KMS-11 (cell line): ENCODE measurements around the gene RPS17.
"Not testable (repeated sequence)": the region's sequence is repeated elsewhere in the genome, so short reads cannot be mapped to it uniquely, and the experiment has no call there.

Source experiments
- H2AFZ ChIP-seq: fragments of 200-600 bp; sonication (generic); 2 replicates; pipeline ENCODE4 v1.6.1; 2016; ENCODE audit warnings: antibody characterized with exemption, mixed run types, low read depth
- H3K27ac ChIP-seq: fragments of 200-600 bp; sonication (generic); 2 replicates; pipeline ENCODE4 v1.6.1; 2016; ENCODE audit warnings: mild to moderate bottlenecking, mixed run types
- H3K27me3 ChIP-seq: fragments of 200-600 bp; sonication (generic); 2 replicates; pipeline ENCODE4 v1.6.1; 2017; ENCODE audit warnings: mild to moderate bottlenecking, low read depth, mixed run types, moderate library complexity; ENCODE audit not compliant: insufficient read depth
- H3K36me3 ChIP-seq: fragments of 200-600 bp; sonication (generic); 2 replicates; pipeline ENCODE4 v1.6.1; 2017; ENCODE audit warnings: mild to moderate bottlenecking, mixed run types; ENCODE audit not compliant: insufficient read depth
- H3K4me1 ChIP-seq: fragments of 200-600 bp; sonication (generic); 2 replicates; pipeline ENCODE4 v1.6.1; 2016; ENCODE audit warnings: mild to moderate bottlenecking, low read depth, mixed run types; ENCODE audit not compliant: poor library complexity, severe bottlenecking
- H3K4me2 ChIP-seq: fragments of 200-600 bp; sonication (generic); 2 replicates; pipeline ENCODE4 v1.7.0; 2016; ENCODE audit warnings: mild to moderate bottlenecking, mixed run types
- H3K4me3 ChIP-seq: fragments of 200-600 bp; sonication (generic); IDR thresholded peaks from 2 replicates; pipeline ENCODE4 v1.6.1; 2017; ENCODE audit warnings: low read depth, low read length, mixed read lengths; ENCODE audit not compliant: insufficient read depth
- H3K79me2 ChIP-seq: fragments of 200-600 bp; sonication (generic); 2 replicates; pipeline ENCODE4 v1.6.1; 2016; ENCODE audit warnings: low read depth, mixed run types; ENCODE audit not compliant: insufficient read depth
- H3K9ac ChIP-seq: fragments of 200-600 bp; sonication (generic); 2 replicates; pipeline ENCODE4 v1.6.1; 2016; ENCODE audit warnings: mild to moderate bottlenecking, mixed run types
- H4K20me1 ChIP-seq: fragments of 200-600 bp; sonication (generic); 2 replicates; pipeline ENCODE4 v1.6.1; 2016; ENCODE audit warnings: mild to moderate bottlenecking, mixed run types; ENCODE audit not compliant: insufficient read depth
- CTCF ChIP-seq: fragments of 200-600 bp; sonication (generic); conservative IDR thresholded peaks from 2 replicates; pipeline ENCODE4 v1.6.1; 2017; ENCODE audit warnings: low read depth, mild to moderate bottlenecking, antibody characterized with exemption, low read length, moderate library complexity, mixed read lengths

RPS17 gene

GRCh38 chr15:82530606-82531379 lies 9.5 kb downstream of the RPS17 start:
- Histone ChIP-seq H4K20me1 (no peaks in the 10 kb centered on the region), H2AFZ (peak overlapping the region; percentile 73; the same call in 1 of the 2 replicates), H3K4me2 (peak overlapping the region; percentile 31; the same call in 1 of the 2 replicates), H3K79me2 (no peaks in the 10 kb centered on the region), H3K9ac (no peak overlapping the region), H3K36me3 (no peaks in the 10 kb centered on the region), H3K4me3 (no peak overlapping the region), H3K27me3 (no peaks in the 10 kb centered on the region), H3K27ac (peak overlapping the region; percentile 3; the same call in 1 of the 2 replicates), H3K4me1 (peaks cover 7% of the 10 kb centered on the region)
- TF ChIP-seq CTCF = peak; percentile 93

GRCh38 chr15:82530006-82530405 lies 10.3 kb downstream of the RPS17 start:
- Histone ChIP-seq H3K27me3 (no peaks in the 10 kb centered on the region), H3K79me2 (no peaks in the 10 kb centered on the region), H4K20me1 (no peaks in the 10 kb centered on the region), H3K27ac (no peak overlapping the region), H3K4me1 (peaks cover 7% of the 10 kb centered on the region), H3K36me3 (no peaks in the 10 kb centered on the region), H2AFZ (no peak overlapping the region), H3K4me3 (no peak overlapping the region), H3K9ac (no peak overlapping the region), H3K4me2 (no peak overlapping the region)
- TF ChIP-seq CTCF = no peak

GRCh38 chr15:82513587-82513986 lies 26.7 kb downstream of the RPS17 start:
- not testable (repeated sequence) for H3K27ac ChIP-seq, H3K4me2 ChIP-seq, H4K20me1 ChIP-seq, H3K79me2 ChIP-seq, H3K4me1 ChIP-seq, H3K27me3 ChIP-seq, H3K4me3 ChIP-seq, H2AFZ ChIP-seq, H3K36me3 ChIP-seq, H3K9ac ChIP-seq

GRCh38 chr15:82507693-82508092 lies 32.6 kb downstream of the RPS17 start:
- not testable (repeated sequence) for H3K9ac ChIP-seq, H3K27me3 ChIP-seq, H3K79me2 ChIP-seq, H3K36me3 ChIP-seq, H2AFZ ChIP-seq, H3K4me3 ChIP-seq, H4K20me1 ChIP-seq, H3K4me1 ChIP-seq, H3K4me2 ChIP-seq, H3K27ac ChIP-seq

- H3K9ac ChIP-seq, H3K36me3 ChIP-seq, H3K4me2 ChIP-seq, H4K20me1 ChIP-seq, H3K4me3 ChIP-seq, H2AFZ ChIP-seq, H3K4me1 ChIP-seq, H3K27me3 ChIP-seq, H3K27ac ChIP-seq, H3K79me2 ChIP-seq: not testable (repeated sequence)
These were observed 33.2 kb downstream of the RPS17 start for GRCh38 chr15:82507087-82507486.

GRCh38 chr15:82505842-82506241 lies 34.4 kb downstream of the RPS17 start:
- not testable (repeated sequence) for H3K4me2 ChIP-seq, H2AFZ ChIP-seq, H3K4me3 ChIP-seq, H3K4me1 ChIP-seq, H3K27ac ChIP-seq, H4K20me1 ChIP-seq, H3K79me2 ChIP-seq, H3K36me3 ChIP-seq, H3K27me3 ChIP-seq, H3K9ac ChIP-seq

- not testable (repeated sequence) for H3K27me3 ChIP-seq
These were observed 36.2 kb downstream of the RPS17 start for GRCh38 chr15:82504074-82504473.

GRCh38 chr15:82502700-82503339 lies 37.4 kb downstream of the RPS17 start:
- not testable (repeated sequence) for H3K36me3 ChIP-seq, H4K20me1 ChIP-seq, H3K4me3 ChIP-seq, H3K4me1 ChIP-seq, H3K9ac ChIP-seq, H3K79me2 ChIP-seq, H3K27ac ChIP-seq, H3K27me3 ChIP-seq, H2AFZ ChIP-seq, H3K4me2 ChIP-seq

More at GRCh38 chr15:82504074-82504473, 36.2 kb downstream of the RPS17 start:
- H3K27ac ChIP-seq, H3K4me1 ChIP-seq, H3K4me2 ChIP-seq, H4K20me1 ChIP-seq, H3K9ac ChIP-seq, H2AFZ ChIP-seq, H3K4me3 ChIP-seq, H3K79me2 ChIP-seq, H3K36me3 ChIP-seq: not testable (repeated sequence)
